Stomach (tissue), 9 donors: Measurements from ENCODE around the gene MIGA2. TPM values are rescaled to one million over a fixed set of nuclear protein-coding genes. Genes with fewer than 3 reads are reported as not detected.

ENCODE experiments used
- DNase-seq, 2 donors: peaks; one replicate each; pipeline versions ENCODE4 v3.0.0 to v3.0.0-alpha.2; 2013 to 2019
- H3K27ac ChIP-seq, 5 donors: fragments of 200-600 bp in 4 of 5; sonication (generic) in 4 of 5; one replicate each; pipeline ENCODE4 v1.5.1; 2013 to 2019; ENCODE audit warnings: mild to moderate bottlenecking in 1 of 5, moderate library complexity in 1 of 5
- H3K27me3 ChIP-seq, 3 donors: fragments of 200-600 bp; sonication (generic); one replicate each; pipeline ENCODE4 v1.5.1; 2017 to 2019; ENCODE audit warnings: mixed run types in 1 of 3
- H3K36me3 ChIP-seq, 4 donors: fragments of 200-600 bp; sonication (generic); 1 replicate in 3 of 4; 2 replicates in 1 of 4; pipeline ENCODE4 v1.5.1; 2016 to 2019
- H3K4me1 ChIP-seq, 4 donors: fragments of 200-600 bp; sonication (generic); one replicate each; pipeline ENCODE4 v1.5.1; 2016 to 2019
- H3K4me3 ChIP-seq, 4 donors: fragments of 200-600 bp; sonication (generic) in 3 of 4; one replicate each; pipeline ENCODE4 v1.5.1; 2016 to 2019; ENCODE audit warnings: mild to moderate bottlenecking in 1 of 4
- H3K9me3 ChIP-seq, 4 donors: fragments of 200-600 bp; sonication (generic); one replicate each; pipeline ENCODE4 v1.5.1; 2016 to 2019
- CTCF ChIP-seq, 7 experiments: fragments of 450-650 bp in 4 of 7; fragments of 200-600 bp in 3 of 7; sonication (generic) in 3 of 7; IDR thresholded peaks; one replicate each; pipeline ENCODE4 v1.5.1; 2016 to 2019; ENCODE audit warnings: antibody characterized with exemption in 7 of 7, control low read depth in 2 of 7, mild to moderate bottlenecking in 1 of 7
- EP300 ChIP-seq: sonication (generic); formaldehyde crosslinking; IDR thresholded peaks from one replicate; pipeline ENCODE4 v1.6.1; 2017; ENCODE audit warnings: antibody characterized with exemption
- POLR2A ChIP-seq, 4 donors: fragments of 450-650 bp; IDR thresholded peaks; one replicate each; pipeline ENCODE4 v1.6.1; 2016; ENCODE audit warnings: antibody characterized with exemption in 4 of 4, control low read depth in 2 of 4, mild to moderate bottlenecking in 1 of 4, moderate library complexity in 1 of 4
- POLR2AphosphoS5 ChIP-seq, 3 donors: sonication (generic); formaldehyde crosslinking; IDR thresholded peaks; one replicate each; pipeline ENCODE4 v1.6.1; 2016; ENCODE audit warnings: antibody characterized with exemption in 3 of 3
- WGBS, 5 donors: extraction: QIAGEN DNeasy Blood & Tissue Kit in 3 of 5; methylation state at CpG; one replicate each; pipeline versions ENCODE4 v1.1.5 to v1.1.7; 2013 to 2018; 5-methylcytosine and 5-hydroxymethylcytosine counted together
- intact Hi-C: fragments of 100-400 bp; cut with DNase I; formaldehyde crosslinking; loops from one replicate; pipeline ENCODE4 v1.15.1; 2023; ENCODE audit warnings: low total_unique reads
- polyA plus RNA-seq, 3 donors: library from polyadenylated mRNA; stranded (reverse); fragments of 200-250 nt; gene quantifications; one replicate each; pipeline ENCODE4 v1.2.3, GENCODE V29; 2013
- total RNA-seq, 5 donors: library from RNA; depleted of rRNA; stranded (reverse); fragments of >200 nt; gene quantifications; one replicate each; pipeline versions ENCODE4 v1.1.0 to v1.2.3, GENCODE V29; 2014 to 2016
- donor health status: healthy with polysubstance abuse.
- donor health status: Bipolar disorder and iron deficiency.
- donor health status: healthy.

MIGA2 gene
- total and polyA plus RNA-seq, 8 donors = 9.0 to 175 (median 39.5) TPM

- H3K36me3 ChIP-seq = no peaks in the 10 kb centered on the region
- TF ChIP-seq EP300 (no peak), POLR2AphosphoS5 (IDR thresholded peaks at IDR 0.05) (no peak), CTCF (IDR thresholded peaks at IDR 0.05) (no peak), POLR2A (IDR thresholded peaks at IDR 0.05) (no peak)
- 83 to 91% (median 89%) methylated on average over 17 of the region's 17 CpGs for WGBS, 5 donors
These were observed 77.3 kb downstream of the MIGA2 start for GRCh38 chr9:129113645-129114304.

GRCh38 chr9:129118799-129119198, 82.4 kb downstream of the MIGA2 start:
- no peak overlapping the region for H3K27ac ChIP-seq
- H3K4me1 ChIP-seq = peaks cover 7 to 27% (median 19%) of the 10 kb centered on the region in 4 donors
- no peak overlapping the region for H3K4me3 ChIP-seq
- 75 to 84% (median 78%) methylated on average over 4 of the region's 4 CpGs for WGBS, 5 donors
- no peak for DNase-seq
- H3K9me3 ChIP-seq = no peaks in the 10 kb centered on the region
- TF ChIP-seq EP300 = no peak
- TF ChIP-seq CTCF (IDR thresholded peaks at IDR 0.05) = no peak
- no peaks in the 10 kb centered on the region for H3K27me3 ChIP-seq
- intact Hi-C loops = no loop called here
- peaks cover 28 to 36% (median 35%) of the 10 kb centered on the region in 4 donors for H3K36me3 ChIP-seq

More at GRCh38 chr9:129113645-129114304, 77.3 kb downstream of the MIGA2 start:
- H3K4me1 ChIP-seq = peaks cover 39 to 65% (median 53%) of the 10 kb centered on the region in 4 donors
- no peaks in the 10 kb centered on the region for H3K9me3 ChIP-seq
- intact Hi-C loops = no loop called here
- H3K27me3 ChIP-seq = no peaks in the 10 kb centered on the region
- DNase-seq = no peak
- H3K4me3 ChIP-seq = no peak overlapping the region
- peak overlapping the region in 3 of 5 donors; percentile 1 to 68 (median 14) for H3K27ac ChIP-seq

GRCh38 chr9:129121483-129121882, 85.1 kb downstream of the MIGA2 start:
- peak overlapping the region in 1 of 5 donors; percentile 4 for H3K27ac ChIP-seq
- H3K36me3 ChIP-seq = peaks cover 32 to 62% (median 57%) of the 10 kb centered on the region in 4 donors
- H3K4me3 ChIP-seq = no peak overlapping the region
- peaks cover 0 to 14% (median 8%) of the 10 kb centered on the region in 4 donors for H3K4me1 ChIP-seq
- intact Hi-C loops = no loop called here
- WGBS, 5 donors = 43 to 65% (median 51%) methylated on average over 3 of the region's 3 CpGs
- no peak for DNase-seq
- H3K27me3 ChIP-seq = no peaks in the 10 kb centered on the region
- TF ChIP-seq POLR2A (IDR thresholded peaks at IDR 0.05) (no peak), POLR2AphosphoS5 (IDR thresholded peaks at IDR 0.05) (no peak), EP300 (no peak), CTCF (IDR thresholded peaks at IDR 0.05) (no peak)
- H3K9me3 ChIP-seq = no peaks in the 10 kb centered on the region

Other genes with a start within 250 kb of the MIGA2 start
- gene TBC1D13, start 249.4 kb upstream of the MIGA2 start, total RNA-seq = 10 to 100 TPM in 3 of 5 donors, 1 to 10 TPM in 2; 5.8 to 50.6 (median 11.4) TPM
- gene TBC1D13, start 249.4 kb upstream of the MIGA2 start, polyA plus RNA-seq = 10 to 100 TPM; 11.3 to 13.9 (median 11.6) TPM
- gene ENDOG, start 218.1 kb upstream of the MIGA2 start, total RNA-seq = 100 to 1,000 TPM in 1 of 5 donors, 10 to 100 TPM in 2, 1 to 10 TPM in 2; 5.0 to 186 (median 38.5) TPM
- gene ENDOG, start 218.1 kb upstream of the MIGA2 start, polyA plus RNA-seq = 10 to 100 TPM; 22.9 to 32.5 (median 30.4) TPM
- 100 to 1,000 TPM in 1 of 5 donors, 10 to 100 TPM in 4; 11.1 to 104 (median 14.2) TPM for gene SPOUT1, start 206.8 kb upstream of the MIGA2 start, total RNA-seq
- gene SPOUT1, start 206.8 kb upstream of the MIGA2 start, polyA plus RNA-seq = 10 to 100 TPM; 13.4 to 31.3 (median 29.4) TPM
- gene KYAT1, start 154.7 kb upstream of the MIGA2 start, total RNA-seq = 10 to 100 TPM in 2 of 5 donors, 1 to 10 TPM in 2, under 1 TPM in 1; 0.58 to 25.7 (median 6.1) TPM
- gene KYAT1, start 154.7 kb upstream of the MIGA2 start, polyA plus RNA-seq = 1 to 10 TPM; 4.8 to 7.5 (median 5.3) TPM
- 10 to 100 TPM; 14.7 to 63.7 (median 25.1) TPM for gene LRRC8A, start 154.5 kb upstream of the MIGA2 start, total RNA-seq
- 10 to 100 TPM; 11.2 to 22.7 (median 13.6) TPM for gene LRRC8A, start 154.5 kb upstream of the MIGA2 start, polyA plus RNA-seq
- gene PHYHD1, start 115.6 kb upstream of the MIGA2 start, total RNA-seq = 10 to 100 TPM in 4 of 5 donors, 1 to 10 TPM in 1; 1.4 to 37.3 (median 13.8) TPM
- 10 to 100 TPM; 43.9 to 55.8 (median 49.1) TPM for gene PHYHD1, start 115.6 kb upstream of the MIGA2 start, polyA plus RNA-seq
- 10 to 100 TPM in 1 of 5 donors, 1 to 10 TPM in 3, under 1 TPM in 1; 0.58 to 17.1 (median 9.4) TPM for gene DOLK, start 89.0 kb upstream of the MIGA2 start, total RNA-seq
- gene DOLK, start 89.0 kb upstream of the MIGA2 start, polyA plus RNA-seq = 1 to 10 TPM; 3.2 to 8.1 (median 6.2) TPM
- 10 to 100 TPM; 26.3 to 79.9 (median 51.0) TPM for gene NUP188, start 88.9 kb upstream of the MIGA2 start, total RNA-seq
- 10 to 100 TPM in 1 of 3 donors, 1 to 10 TPM in 2; 4.4 to 10.1 (median 9.9) TPM for gene NUP188, start 88.9 kb upstream of the MIGA2 start, polyA plus RNA-seq
- 100 to 1,000 TPM in 4 of 5 donors, 10 to 100 TPM in 1; 50.5 to 408 (median 138) TPM for gene SH3GLB2, start 8.3 kb upstream of the MIGA2 start, total RNA-seq
- 100 to 1,000 TPM in 2 of 3 donors, 10 to 100 TPM in 1; 58.2 to 113 (median 102) TPM for gene SH3GLB2, start 8.3 kb upstream of the MIGA2 start, polyA plus RNA-seq
- gene DOLPP1, start 44.5 kb downstream of the MIGA2 start, total RNA-seq = 10 to 100 TPM in 4 of 5 donors, 1 to 10 TPM in 1; 5.5 to 84.0 (median 17.4) TPM
- gene DOLPP1, start 44.5 kb downstream of the MIGA2 start, polyA plus RNA-seq = 10 to 100 TPM in 1 of 3 donors, 1 to 10 TPM in 2; 3.4 to 11.4 (median 8.3) TPM
- gene CRAT, start 74.2 kb downstream of the MIGA2 start, total RNA-seq = 10 to 100 TPM; 13.0 to 92.2 (median 49.6) TPM
- 10 to 100 TPM; 25.8 to 28.5 (median 28.1) TPM for gene CRAT, start 74.2 kb downstream of the MIGA2 start, polyA plus RNA-seq
- gene PTPA, start 74.8 kb downstream of the MIGA2 start, total RNA-seq = 100 to 1,000 TPM in 1 of 5 donors, 10 to 100 TPM in 4; 12.3 to 118 (median 48.8) TPM
- 100 to 1,000 TPM in 1 of 3 donors, 10 to 100 TPM in 2; 69.2 to 111 (median 77.9) TPM for gene PTPA, start 74.8 kb downstream of the MIGA2 start, polyA plus RNA-seq
- gene IER5L, start 141.6 kb downstream of the MIGA2 start, total RNA-seq = 10 to 100 TPM in 1 of 5 donors, 1 to 10 TPM in 4; 2.6 to 30.4 (median 4.5) TPM
- 10 to 100 TPM in 2 of 3 donors, 1 to 10 TPM in 1; 7.2 to 25.1 (median 17.0) TPM for gene IER5L, start 141.6 kb downstream of the MIGA2 start, polyA plus RNA-seq